Panc1 (cell line): ENCODE results near the gene POLRMT.

Experiments used
- CTCF ChIP-seq: fragments of 450-650 bp; IDR thresholded peaks from 2 replicates; pipeline ENCODE4 v1.5.1; 2017; ENCODE audit warnings: mild to moderate bottlenecking
- REST ChIP-seq, 2 experiments: IDR thresholded peaks; 2 replicates each; pipeline ENCODE4 v1.6.1; 2011 to 2012; ENCODE audit warnings: low read depth in 2 of 2, control low read depth in 1 of 2, low read length in 1 of 2, mild to moderate bottlenecking in 1 of 2, moderate library complexity in 1 of 2; ENCODE audit not compliant: insufficient read depth in 1 of 2

GRCh38 chr19:662207-662961 is 29.0 kb upstream of the POLRMT start:
- TF ChIP-seq CTCF (no peak), REST (IDR thresholded peaks at IDR 0.05; ENCODE audit: insufficient read depth in 1 of 2, low read depth in 2 of 2, low read length in 1 of 2) (no peak)
